Osteocyte (in vitro differentiated cells): ENCODE measurements around the gene TIFAB. TPM values are rescaled to one million over a fixed set of nuclear protein-coding genes. Genes with fewer than 3 reads are reported as not detected.

ENCODE experiments used
- DNase-seq: peaks from one replicate; pipeline ENCODE4 v3.0.0; 2021; ENCODE audit warnings: mixed read lengths; ENCODE audit not compliant: unreplicated experiment; ENCODE audit errors: extremely low spot score
- H3K27ac Mint-ChIP-seq: one replicate; pipeline ENCODE4 v1.8.0; 2021; ENCODE audit warnings: mild to moderate bottlenecking, mixed read lengths; ENCODE audit not compliant: unreplicated experiment
- H3K27me3 Mint-ChIP-seq: one replicate; pipeline ENCODE4 v1.8.0; 2021; ENCODE audit warnings: mixed read lengths; ENCODE audit not compliant: unreplicated experiment
- H3K36me3 Mint-ChIP-seq: one replicate; pipeline ENCODE4 v1.8.0; 2021; ENCODE audit warnings: mixed read lengths; ENCODE audit not compliant: unreplicated experiment
- H3K4me1 Mint-ChIP-seq: one replicate; pipeline ENCODE4 v1.8.0; 2021; ENCODE audit warnings: mixed read lengths; ENCODE audit not compliant: unreplicated experiment
- H3K4me3 Mint-ChIP-seq: one replicate; pipeline ENCODE4 v1.8.0; 2021; ENCODE audit warnings: mild to moderate bottlenecking, moderate library complexity, mixed read lengths; ENCODE audit not compliant: unreplicated experiment
- H3K9me3 Mint-ChIP-seq: one replicate; pipeline ENCODE4 v1.8.0; 2021; ENCODE audit warnings: mixed read lengths; ENCODE audit not compliant: unreplicated experiment
- total RNA-seq: library from RNA; stranded (reverse); gene quantifications from 2 replicates; pipeline ENCODE4 v1.2.1, GENCODE V29; 2021
- TF ChIP-seq, protein P1 (sequence below): fragments of 200-600 bp; sonication (generic); IDR thresholded peaks from 2 replicates; pipeline ENCODE4 v1.5.0; 2021; ENCODE audit warnings: antibody characterized with exemption, mild to moderate bottlenecking, moderate library complexity

Gene TIFAB
- total RNA-seq, 1 donor from 2014 or later: not detected

DNA sequence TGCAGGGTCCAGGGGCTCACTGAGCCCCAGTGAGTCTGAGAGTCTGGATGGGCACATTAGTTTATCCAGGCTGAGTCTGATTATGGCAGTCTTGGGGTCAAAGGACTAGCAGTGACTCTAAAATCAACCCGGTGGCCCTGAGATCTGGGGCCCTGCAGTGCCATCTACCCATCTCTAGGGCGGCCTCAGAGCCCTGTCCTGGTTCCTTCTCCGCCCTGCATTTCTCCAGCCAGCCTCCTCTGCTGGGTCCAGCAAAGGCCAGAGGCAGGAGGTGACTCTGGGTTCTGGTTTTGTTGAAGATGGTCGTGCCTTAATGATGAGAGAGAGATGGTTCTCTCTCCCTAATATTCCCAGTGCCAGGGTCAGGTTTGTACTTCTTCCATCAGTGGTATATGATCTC is 20.0 kb downstream of the TIFAB start:
- TF ChIP-seq, protein P1, sequence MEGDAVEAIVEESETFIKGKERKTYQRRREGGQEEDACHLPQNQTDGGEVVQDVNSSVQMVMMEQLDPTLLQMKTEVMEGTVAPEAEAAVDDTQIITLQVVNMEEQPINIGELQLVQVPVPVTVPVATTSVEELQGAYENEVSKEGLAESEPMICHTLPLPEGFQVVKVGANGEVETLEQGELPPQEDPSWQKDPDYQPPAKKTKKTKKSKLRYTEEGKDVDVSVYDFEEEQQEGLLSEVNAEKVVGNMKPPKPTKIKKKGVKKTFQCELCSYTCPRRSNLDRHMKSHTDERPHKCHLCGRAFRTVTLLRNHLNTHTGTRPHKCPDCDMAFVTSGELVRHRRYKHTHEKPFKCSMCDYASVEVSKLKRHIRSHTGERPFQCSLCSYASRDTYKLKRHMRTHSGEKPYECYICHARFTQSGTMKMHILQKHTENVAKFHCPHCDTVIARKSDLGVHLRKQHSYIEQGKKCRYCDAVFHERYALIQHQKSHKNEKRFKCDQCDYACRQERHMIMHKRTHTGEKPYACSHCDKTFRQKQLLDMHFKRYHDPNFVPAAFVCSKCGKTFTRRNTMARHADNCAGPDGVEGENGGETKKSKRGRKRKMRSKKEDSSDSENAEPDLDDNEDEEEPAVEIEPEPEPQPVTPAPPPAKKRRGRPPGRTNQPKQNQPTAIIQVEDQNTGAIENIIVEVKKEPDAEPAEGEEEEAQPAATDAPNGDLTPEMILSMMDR: no peak
- peaks cover 11% of the 10 kb centered on the region for H3K9me3 Mint-ChIP-seq
- peaks cover 18% of the 10 kb centered on the region for H3K27me3 Mint-ChIP-seq
- no peak overlapping the region for H3K27ac Mint-ChIP-seq
- no peak overlapping the region for H3K4me3 Mint-ChIP-seq
- H3K4me1 Mint-ChIP-seq: no peaks in the 10 kb centered on the region
- no peak for DNase-seq
- no peaks in the 10 kb centered on the region for H3K36me3 Mint-ChIP-seq

DNA sequence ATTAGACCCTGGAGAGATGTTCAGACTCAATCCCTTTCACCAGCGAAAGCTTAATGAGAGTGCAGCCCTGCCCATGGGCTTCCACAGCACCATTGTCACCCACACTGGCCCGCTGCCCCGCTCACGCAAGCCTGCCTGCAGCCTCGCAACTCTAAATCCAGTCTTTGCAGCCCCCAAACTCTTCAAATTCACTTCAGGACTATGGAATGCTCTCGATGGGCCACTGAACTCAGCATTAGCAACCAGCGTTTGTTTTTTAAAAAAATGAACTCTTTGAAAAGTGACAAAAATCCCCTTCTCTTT is 22.1 kb downstream of the TIFAB start:
- Mint-ChIP-seq H3K27me3 (peaks cover 18% of the 10 kb centered on the region), H3K4me1 (no peaks in the 10 kb centered on the region), H3K36me3 (no peaks in the 10 kb centered on the region), H3K27ac (no peak overlapping the region), H3K9me3 (peaks cover 11% of the 10 kb centered on the region), H3K4me3 (no peak overlapping the region)
- TF ChIP-seq, protein P1: no peak
- no peak for DNase-seq

DNA sequence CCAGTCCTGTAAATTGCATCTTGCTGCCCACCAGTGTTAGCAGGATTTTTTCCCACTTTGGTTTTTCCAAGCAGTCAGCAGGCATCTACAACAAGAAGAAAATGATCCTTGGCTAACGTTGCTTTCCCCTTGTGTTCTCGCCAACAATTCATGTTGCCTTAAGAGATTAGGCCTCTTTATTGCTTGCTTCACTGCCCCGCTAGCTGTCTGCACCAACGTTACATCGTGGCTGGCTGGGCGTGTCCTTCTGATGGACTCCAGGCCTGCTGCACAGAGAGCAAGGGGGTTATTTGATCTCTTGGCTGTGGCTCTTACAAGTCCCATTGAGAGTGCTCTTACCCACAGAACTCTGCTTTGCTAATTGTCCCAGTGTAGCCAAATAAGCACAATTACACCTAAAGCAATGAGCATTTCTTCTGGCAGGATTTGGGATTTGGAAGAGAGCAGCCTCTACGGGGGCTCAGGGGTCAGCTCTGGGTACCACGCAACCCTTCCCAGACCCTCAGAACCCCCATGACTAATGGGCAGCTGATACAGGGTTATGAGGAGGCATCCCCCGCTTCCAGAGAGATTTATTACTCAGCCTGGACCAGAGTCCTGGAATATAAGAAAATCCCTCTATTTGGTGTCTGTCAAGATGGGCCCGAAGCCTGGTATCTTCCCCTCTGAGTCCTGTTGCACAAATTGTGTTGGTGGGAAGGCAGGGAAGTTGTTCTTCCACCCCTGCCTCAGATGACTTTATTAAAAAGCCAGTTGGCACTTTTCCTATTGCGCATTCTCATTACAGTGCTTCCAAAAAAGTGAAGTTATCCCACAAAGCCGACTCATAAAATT is 22.6 kb downstream of the TIFAB start:
- Mint-ChIP-seq H3K9me3 (peaks cover 11% of the 10 kb centered on the region), H3K4me1 (no peaks in the 10 kb centered on the region), H3K36me3 (no peaks in the 10 kb centered on the region), H3K27ac (no peak overlapping the region), H3K27me3 (peaks cover 22% of the 10 kb centered on the region), H3K4me3 (no peak overlapping the region)
- TF ChIP-seq, protein P1: no peak
- no peak for DNase-seq

DNA sequence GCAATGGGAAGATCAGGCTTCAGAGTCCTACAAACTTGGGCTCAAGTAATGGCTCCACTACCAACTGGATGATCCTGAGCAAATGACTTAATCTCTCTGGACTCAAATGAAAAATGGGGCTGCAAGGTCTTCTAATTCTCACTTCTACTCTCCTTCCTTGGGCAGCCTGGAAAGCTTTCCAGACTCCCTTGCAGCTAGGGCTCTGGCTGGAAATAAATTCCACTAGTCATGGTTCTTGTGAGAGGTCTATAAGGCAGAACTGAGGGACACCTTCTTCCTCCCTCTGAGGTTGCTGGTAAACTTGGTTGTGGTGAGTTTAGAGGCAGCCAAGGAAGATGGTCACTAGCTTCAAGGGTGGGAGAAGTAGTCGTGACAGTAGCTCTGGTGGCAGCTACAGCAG is 23.6 kb downstream of the TIFAB start:
- H3K27me3 Mint-ChIP-seq: peaks cover 26% of the 10 kb centered on the region
- DNase-seq: no peak
- no peaks in the 10 kb centered on the region for H3K4me1 Mint-ChIP-seq
- TF ChIP-seq, protein P1: no peak
- H3K36me3 Mint-ChIP-seq: no peaks in the 10 kb centered on the region
- no peak overlapping the region for H3K27ac Mint-ChIP-seq
- H3K9me3 Mint-ChIP-seq: peaks cover 11% of the 10 kb centered on the region
- no peak overlapping the region for H3K4me3 Mint-ChIP-seq

DNA sequence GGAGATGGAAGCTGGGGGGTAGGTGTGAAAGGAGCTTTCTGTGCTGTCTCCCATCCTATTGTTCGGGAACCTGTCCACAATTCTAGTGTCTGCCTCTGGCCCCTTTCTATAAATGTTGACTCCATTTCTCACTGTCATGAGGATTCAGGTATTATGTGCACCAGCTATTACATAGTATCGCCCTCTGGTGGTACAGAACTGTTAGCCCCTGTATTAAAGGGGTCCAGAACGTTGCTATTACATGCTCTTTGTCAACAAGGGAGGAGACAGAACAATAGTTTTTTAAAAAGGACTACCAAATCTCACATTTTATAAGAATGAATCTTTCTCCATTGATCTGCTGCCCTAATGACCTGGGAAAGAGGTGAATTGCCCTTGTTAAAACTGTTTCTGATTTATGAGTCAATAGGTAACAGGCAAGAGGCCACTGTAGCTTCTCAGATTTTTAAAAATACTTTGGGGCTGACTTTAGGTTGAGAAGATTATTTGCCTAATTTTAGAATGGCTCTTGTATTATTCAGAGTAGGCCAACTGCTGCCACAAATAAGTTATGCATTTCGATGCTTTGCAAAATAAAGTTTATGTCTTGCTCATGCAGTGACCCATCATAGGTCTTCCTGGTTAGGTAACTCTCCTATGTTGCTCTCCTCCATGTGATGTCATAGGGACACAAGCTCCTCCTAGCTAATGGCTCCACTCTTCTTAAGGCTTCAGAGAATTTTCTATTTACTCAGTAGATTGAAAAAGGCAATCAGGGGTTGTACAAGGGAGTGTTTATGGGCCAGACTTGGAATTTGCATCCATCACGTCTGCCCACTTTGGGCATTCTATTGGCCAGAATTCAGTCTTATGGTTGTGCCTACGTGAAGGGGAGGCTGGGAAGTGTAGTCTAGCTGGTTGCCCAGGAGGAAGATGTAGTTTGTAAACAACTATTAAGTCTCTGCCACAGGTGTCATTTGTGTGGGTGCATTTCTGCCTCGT is 25.8 kb downstream of the TIFAB start:
- Mint-ChIP-seq H3K9me3 (peaks cover 11% of the 10 kb centered on the region), H3K4me1 (no peaks in the 10 kb centered on the region), H3K27ac (no peak overlapping the region), H3K27me3 (peaks cover 39% of the 10 kb centered on the region), H3K4me3 (no peak overlapping the region), H3K36me3 (no peaks in the 10 kb centered on the region)
- no peak for DNase-seq
- TF ChIP-seq, protein P1: peak; percentile 66
